Transverse colon (tissue), 4 donors: ENCODE results near the gene TANGO6.

Experiments
- EP300 ChIP-seq: sonication (generic); formaldehyde crosslinking; IDR thresholded peaks from one replicate; pipeline ENCODE4 v1.6.1; 2017; ENCODE audit warnings: antibody characterized with exemption, low read depth
- POLR2A ChIP-seq: fragments of 450-650 bp; IDR thresholded peaks from one replicate; pipeline ENCODE4 v1.6.1; 2016; ENCODE audit warnings: antibody characterized with exemption, mild to moderate bottlenecking, moderate library complexity
- POLR2AphosphoS5 ChIP-seq, 3 donors: sonication (generic); formaldehyde crosslinking; IDR thresholded peaks; one replicate each; pipeline ENCODE4 v1.6.1; 2016; ENCODE audit warnings: antibody characterized with exemption in 3 of 3
- TF ChIP-seq, protein P1 (sequence below), 5 experiments: fragments of 200-600 bp in 3 of 5; fragments of 450-650 bp in 2 of 5; sonication (generic) in 3 of 5; IDR thresholded peaks; 1 replicate in 2 of 5; 2 replicates in 3 of 5; pipeline ENCODE4 v1.5.1; 2016 to 2017; ENCODE audit warnings: antibody characterized with exemption in 5 of 5, inconsistent platforms in 3 of 5, mild to moderate bottlenecking in 2 of 5, moderate library complexity in 1 of 5

DNA sequence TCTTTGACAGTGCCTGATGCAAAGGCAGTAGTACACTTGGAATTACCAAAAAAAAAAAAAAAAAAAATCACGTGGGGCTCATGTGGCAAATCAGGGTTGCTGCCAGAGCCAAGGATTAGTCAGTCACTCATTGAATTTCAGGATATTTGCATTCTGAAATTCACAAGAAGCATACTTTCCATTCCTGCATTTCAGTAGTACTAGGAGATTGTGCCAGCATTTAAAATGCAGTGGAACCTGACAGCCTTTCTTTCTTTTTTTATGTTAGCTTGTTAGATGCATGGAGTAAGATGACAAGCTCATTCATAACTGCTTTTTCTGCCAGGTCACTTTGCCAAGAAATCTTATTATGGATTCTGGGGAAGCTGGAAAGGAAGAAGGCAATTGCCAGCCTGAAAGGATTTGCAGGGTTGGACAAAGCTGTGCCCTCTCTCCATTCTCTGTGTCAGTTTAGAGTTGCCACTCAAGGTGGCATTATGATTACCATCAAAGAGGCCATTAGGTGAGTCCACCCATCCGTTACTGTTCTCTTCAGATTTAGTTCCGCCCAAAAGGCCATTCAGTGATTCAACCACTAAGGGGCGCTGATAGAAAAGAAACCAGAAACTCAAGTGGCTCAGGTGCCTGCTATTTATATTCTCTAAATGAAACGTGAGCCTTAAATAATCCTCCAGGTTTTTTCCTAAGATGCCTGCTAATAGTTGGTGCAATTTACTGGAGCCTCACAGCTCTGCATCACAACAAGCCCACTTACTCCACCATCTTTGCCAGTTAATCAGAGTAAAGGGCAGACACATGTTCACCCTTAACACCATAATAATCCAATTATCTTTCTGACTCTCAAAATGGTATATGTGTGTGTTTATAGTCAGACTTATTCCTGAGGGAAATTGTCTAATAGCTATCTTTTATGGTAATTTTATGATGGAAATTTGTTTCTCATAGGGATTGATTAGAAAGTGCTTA is 59.0 kb downstream of the TANGO6 start:
- TF ChIP-seq, protein P1, sequence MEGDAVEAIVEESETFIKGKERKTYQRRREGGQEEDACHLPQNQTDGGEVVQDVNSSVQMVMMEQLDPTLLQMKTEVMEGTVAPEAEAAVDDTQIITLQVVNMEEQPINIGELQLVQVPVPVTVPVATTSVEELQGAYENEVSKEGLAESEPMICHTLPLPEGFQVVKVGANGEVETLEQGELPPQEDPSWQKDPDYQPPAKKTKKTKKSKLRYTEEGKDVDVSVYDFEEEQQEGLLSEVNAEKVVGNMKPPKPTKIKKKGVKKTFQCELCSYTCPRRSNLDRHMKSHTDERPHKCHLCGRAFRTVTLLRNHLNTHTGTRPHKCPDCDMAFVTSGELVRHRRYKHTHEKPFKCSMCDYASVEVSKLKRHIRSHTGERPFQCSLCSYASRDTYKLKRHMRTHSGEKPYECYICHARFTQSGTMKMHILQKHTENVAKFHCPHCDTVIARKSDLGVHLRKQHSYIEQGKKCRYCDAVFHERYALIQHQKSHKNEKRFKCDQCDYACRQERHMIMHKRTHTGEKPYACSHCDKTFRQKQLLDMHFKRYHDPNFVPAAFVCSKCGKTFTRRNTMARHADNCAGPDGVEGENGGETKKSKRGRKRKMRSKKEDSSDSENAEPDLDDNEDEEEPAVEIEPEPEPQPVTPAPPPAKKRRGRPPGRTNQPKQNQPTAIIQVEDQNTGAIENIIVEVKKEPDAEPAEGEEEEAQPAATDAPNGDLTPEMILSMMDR (IDR thresholded peaks at IDR 0.05): peak; percentile 54 to 79 (median 67)
- no peak for TF ChIP-seq EP300
- no peak for TF ChIP-seq POLR2A
- TF ChIP-seq POLR2AphosphoS5 (IDR thresholded peaks at IDR 0.05): no peak
